Glomerular endothelial cell (primary cell): Measurements from ENCODE around the gene LPP. TPM values are rescaled to one million over a fixed set of nuclear protein-coding genes. Genes with fewer than 3 reads are reported as not detected.

Experiments used
- DNase-seq: peaks from one replicate; pipeline ENCODE4 v3.0.0-alpha.2; 2011; ENCODE audit warnings: low read depth, low spot score; ENCODE audit errors: extremely low read depth
- total RNA-seq: library from RNA; depleted of rRNA; stranded (reverse); fragments of >200 nt; gene quantifications from 2 replicates; pipeline ENCODE4 v1.2.3, GENCODE V29; 2015

LPP gene
- total RNA-seq, 1 donor from 2014 or later: 132 TPM

GRCh38 chr3:188244395-188244861 is 90.5 kb downstream of the LPP start:
- DNase-seq: no peak

- DNase-seq: no peak
Measured at GRCh38 chr3:188246905-188247304, 92.9 kb downstream of the LPP start.

- DNase-seq: no peak
Measured at GRCh38 chr3:188248036-188248561, 94.1 kb downstream of the LPP start.

GRCh38 chr3:188253123-188253793 is 99.3 kb downstream of the LPP start:
- DNase-seq: no peak

GRCh38 chr3:188253800-188254452 is 100.0 kb downstream of the LPP start:
- no peak for DNase-seq

GRCh38 chr3:188254520-188255070 is 100.6 kb downstream of the LPP start:
- DNase-seq: no peak

- DNase-seq: no peak
Measured at GRCh38 chr3:188255190-188255589, 101.2 kb downstream of the LPP start.

- DNase-seq: no peak
Measured at GRCh38 chr3:188256758-188257157, 102.8 kb downstream of the LPP start.

GRCh38 chr3:188257384-188258026 is 103.5 kb downstream of the LPP start:
- DNase-seq: no peak

GRCh38 chr3:188259191-188259590 is 105.2 kb downstream of the LPP start:
- DNase-seq: no peak

GRCh38 chr3:188259596-188259995 is 105.6 kb downstream of the LPP start:
- DNase-seq: no peak

GRCh38 chr3:188261011-188261410 is 107.1 kb downstream of the LPP start:
- DNase-seq: no peak

- no peak for DNase-seq
Measured at GRCh38 chr3:188262488-188262887, 108.5 kb downstream of the LPP start.

GRCh38 chr3:188262913-188263683 is 109.1 kb downstream of the LPP start:
- peak; percentile 95 for DNase-seq

GRCh38 chr3:188264226-188265207 is 110.6 kb downstream of the LPP start:
- no peak for DNase-seq

- no peak for DNase-seq
Measured at GRCh38 chr3:188266562-188267274, 112.8 kb downstream of the LPP start.

GRCh38 chr3:188267790-188268335 is 113.9 kb downstream of the LPP start:
- no peak for DNase-seq

- DNase-seq: no peak
Measured at GRCh38 chr3:188268336-188268735, 114.4 kb downstream of the LPP start.
